HG02678 (cell line): ENCODE results near the gene GIPC3.
A peak's percentile ranks its signal among the peaks of the same experiment; 100 is the strongest.
"Not testable (repeated sequence)": the region's sequence is repeated elsewhere in the genome, so short reads cannot be mapped to it uniquely, and the experiment has no call there.

Source experiments
- ATAC-seq: cut with Tn5 transposase; IDR thresholded peaks from one replicate; pipeline ENCODE4 v1.9.1; 2021; ENCODE audit warnings: mild to moderate bottlenecking, moderate library complexity; ENCODE audit not compliant: unreplicated experiment

Gene GIPC3

DNA sequence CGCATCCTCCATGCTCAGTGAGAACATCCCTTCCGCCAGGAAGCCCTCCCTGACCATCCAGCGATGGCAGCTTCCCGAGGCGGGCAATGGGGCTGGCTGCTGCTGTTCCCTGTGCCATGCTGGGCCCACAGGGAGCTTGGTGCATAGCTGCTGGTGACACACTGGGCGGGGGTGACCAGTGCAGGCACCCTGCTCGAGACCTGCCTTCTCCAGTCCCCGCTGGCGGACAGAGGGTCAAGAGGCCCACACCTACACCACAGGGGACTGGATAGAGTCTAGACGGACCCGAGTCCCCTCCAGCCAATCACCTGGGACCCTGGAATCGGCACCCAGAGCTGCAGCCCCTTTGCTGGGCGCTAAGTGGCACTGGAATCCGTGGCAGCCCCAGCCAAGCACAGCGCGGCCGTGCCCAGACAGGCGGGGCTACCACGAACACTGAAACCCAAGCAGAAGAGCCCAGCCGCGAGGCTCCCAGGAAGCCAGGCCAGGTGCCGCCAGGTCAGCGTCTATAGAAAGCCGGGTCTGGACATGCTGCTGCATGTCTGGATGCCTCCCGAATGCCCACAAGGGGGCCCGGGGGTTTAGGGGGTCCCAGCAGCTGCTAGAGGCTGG, 30.4 kb downstream of the GIPC3 start:
- ATAC-seq, result no peak

DNA sequence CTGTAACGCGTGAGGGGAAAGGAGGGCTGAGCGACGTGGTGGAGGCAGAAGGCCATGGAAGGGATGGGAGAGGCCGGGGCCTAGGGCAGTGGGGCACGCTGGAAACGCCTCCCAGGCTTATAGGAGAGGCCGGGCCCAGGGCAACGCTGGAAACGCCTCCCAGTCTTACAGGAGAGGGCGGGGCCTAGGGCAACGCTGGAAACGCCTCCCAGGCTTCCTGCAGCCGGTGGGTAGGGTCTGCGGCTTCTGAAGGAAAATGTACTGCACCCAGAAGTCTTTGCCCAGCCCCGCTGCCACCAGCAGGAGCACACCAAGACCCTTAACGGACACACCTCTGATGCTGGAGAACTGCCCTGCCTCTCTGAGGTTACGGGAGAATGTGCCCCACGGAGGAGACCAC, 32.2 kb downstream of the GIPC3 start:
- ATAC-seq, result no peak

DNA sequence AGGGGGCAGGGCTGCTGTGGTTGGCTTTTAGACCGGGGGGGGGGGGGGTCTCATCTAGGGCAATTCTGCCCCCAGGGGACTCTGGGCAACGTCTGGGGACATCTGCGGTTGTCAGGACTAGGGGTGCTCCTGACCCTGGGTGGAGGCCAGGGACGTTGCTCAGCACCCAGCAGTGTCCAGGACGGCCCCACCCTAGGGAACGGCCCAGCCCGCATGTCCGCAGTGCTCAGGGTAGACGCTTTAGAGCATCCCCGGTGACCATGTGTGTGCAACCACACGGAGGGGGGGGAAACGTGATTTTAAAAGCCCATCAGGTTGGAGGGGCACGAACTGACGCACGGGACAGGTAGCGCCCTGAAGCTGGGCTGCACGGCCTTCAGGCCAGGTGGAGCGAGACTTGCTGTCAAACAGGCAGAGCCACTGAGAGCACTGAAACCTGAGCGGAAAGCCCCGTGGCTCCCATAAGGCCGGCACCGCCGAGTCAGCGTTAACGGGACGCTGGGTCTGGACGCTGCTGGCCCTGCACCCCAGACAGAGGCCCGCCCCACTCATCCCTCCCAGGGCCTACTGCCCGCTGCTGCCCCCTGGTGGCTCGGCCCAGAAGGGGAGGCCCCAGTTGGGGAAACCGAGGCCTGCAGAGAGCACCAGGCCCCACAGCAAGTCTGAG, 33.0 kb downstream of the GIPC3 start:
- ATAC-seq, result no peak

DNA sequence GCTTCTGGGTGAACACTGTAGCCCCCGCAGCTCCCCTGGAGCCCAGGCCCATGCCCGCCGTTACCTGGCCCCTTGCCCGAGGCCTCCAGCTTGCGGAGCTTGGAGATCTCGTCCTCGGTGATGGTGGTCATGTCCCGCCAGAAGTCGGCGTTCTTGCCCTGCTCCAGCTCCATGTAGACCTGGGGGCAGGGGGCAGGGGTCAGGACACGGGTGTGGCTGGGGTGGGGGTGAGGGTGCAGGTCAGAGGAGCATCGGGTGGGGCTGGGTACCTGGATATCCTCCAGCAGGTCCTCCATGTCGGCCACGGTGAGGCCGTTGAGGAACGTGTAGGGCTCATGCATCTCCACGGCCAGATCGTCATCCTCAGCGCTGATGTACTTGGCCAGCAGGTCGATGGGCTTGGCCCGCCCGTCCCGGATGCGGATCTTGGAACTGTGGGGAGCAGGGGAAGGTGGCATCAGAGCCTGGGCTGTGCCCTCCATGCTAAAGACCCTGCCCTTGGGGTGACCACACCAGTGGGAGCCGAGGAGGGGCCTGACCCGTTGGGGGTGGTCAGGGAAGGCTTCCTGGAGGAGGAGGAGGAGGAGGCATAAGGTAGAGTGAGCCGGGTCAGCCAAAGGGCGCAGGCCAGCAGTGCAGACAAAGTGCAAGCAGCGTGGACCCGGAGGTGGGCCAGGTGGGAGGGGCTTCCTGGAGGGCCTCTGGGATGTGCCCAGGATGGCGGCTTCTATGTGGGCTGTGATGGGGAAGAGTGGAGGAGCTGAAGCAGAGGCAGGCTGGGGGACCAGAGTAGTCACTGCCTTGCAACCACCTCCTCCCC, 33.7 kb downstream of the GIPC3 start:
- no peak for ATAC-seq

DNA sequence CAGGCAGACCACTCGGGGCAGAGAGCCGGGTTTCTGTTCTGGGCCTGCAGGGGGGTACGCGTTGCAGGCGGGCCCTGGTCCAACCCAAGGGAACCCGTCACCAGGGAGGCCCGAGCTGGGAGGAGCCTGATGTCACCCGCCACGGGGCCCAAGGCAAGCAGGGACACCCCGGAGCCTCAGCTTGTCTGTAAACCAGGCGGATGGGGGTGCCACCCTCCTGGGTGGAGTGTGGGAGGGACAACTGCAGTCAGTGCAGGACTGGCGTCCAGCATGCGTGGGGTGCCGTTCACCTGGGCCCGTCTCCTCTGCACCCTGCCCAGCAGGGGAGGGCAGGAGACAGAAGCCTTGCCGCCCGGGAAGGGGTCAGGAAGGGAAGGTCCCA, 34.3 kb downstream of the GIPC3 start:
- ATAC-seq, result no peak

DNA sequence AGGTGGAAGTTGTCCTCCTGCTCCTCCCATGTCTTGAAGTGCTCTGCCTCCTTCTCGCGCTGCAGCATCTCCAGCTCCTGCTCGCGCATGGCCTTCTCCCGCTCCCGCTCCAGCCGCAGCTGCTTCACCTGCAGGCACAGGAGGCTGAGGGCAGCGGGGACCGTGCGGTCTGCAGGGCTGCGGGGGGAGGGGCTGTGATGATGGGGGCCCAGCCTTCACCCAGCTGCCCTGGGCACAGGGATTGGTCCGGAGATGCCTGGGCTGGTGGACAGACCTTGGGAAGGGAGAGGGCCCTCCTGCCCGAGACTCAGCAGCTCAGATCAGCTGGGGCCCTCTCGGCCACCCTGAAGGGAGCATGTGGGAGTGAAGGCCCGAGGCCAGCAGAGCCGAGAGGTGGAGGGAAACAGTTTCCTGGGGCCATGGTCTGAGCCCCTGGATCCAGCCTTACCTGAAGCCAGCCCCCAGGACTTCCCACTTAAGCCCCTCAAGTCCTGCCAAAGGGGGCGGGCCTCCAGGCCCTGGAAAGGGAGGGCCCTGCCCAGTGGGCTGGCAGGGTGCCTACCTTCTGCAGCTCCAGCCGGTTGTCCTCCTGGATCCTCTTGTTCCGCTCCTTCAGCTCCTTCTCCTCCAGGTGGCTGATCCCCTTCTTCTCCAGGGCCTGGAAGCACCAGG, 35.0 kb downstream of the GIPC3 start:
- no peak for ATAC-seq

DNA sequence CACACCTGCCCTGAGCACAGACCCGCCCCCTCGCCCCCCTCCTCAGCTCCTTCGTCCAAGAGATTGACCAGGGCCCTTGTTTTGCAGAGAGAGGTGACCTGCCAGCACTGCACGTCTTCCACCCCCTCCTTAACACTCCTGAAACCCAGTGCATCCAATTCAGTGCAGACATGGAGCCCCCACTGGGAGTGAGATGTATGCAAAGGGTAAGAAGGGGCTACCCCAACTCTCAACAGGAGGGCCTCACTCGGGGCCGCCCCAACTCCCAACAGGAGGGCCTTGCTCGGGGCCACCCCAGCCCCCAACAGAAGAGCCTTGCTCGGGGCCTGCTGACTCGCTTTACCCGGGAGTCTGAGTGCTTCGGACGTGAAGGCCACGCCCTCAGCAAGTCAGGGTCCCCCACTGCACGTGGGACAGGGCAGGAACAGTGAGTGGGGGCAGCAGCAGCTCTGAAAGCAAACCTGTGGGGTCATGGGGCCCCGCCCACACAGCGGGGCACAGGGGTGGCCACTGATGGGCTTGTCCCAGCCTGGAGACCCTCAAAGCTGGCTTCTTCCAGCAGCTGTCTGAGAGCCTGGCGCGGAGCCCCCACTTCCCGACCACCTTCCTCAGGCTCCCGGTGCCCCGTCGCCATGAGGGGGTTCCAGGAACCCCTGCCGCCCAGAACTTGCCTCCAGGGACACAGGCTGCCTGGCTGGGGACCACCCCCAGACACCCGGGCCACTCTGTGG, 35.7 kb downstream of the GIPC3 start:
- ATAC-seq, result no peak

DNA sequence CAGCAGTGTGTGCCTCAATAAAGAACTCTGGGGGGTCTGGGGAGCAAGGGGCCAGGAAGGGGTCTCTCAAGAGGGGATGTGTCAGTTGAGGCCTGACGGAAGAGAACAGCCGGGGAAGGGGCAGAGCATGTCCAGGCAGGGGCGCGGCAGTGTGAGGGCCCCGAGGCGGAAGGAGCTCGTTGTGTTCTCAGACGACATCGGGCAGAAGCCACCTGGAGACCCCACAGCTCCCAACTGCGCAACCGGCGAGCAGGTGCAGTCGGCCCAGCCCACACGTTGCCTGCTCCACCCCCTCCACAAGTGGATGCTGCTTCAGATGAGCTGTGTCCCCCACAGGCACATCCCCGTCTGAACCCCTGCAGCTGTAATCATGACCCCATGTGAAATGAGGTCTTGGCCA, 36.4 kb downstream of the GIPC3 start:
- no peak for ATAC-seq

DNA sequence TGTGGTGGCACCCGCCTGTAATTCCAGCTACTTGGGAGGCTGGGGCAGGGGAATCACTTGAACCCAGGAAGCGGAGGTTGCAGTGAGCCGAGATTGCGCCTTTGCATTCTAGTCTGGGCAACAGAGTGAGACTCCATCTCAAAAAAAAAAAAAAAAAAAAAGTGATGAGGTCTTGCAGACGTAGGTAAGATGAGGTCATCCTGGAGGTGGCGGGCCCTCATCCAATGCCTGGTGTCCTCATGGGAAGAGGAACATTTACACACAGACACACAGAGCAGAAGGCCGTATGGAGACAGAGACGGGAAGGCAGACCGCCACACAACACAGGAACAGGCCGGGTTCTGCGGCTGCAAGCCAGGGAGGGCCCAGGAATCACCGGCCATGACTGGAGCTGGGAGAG, 36.9 kb downstream of the GIPC3 start:
- no peak for ATAC-seq

DNA sequence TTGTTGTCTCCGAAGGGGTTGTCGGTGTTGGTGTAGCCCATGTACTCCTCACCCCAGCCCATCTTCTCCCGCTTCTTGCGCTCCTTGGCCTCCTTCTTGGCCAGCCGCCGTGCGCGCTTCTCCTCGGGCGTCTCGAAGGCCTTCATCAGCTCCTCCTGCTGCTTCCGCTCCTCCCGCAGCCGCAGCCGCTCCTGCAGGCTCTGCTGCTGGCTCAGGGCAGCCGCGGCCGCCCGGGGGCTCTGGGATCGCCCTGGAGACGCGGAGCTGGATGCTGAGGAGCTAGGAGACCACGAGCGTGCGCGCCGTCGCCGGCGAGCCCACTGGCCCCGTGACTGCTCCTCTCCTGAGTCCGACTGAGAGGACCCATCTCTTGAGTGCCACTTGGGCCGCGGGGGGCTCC, 38.4 kb downstream of the GIPC3 start:
- no peak for ATAC-seq

DNA sequence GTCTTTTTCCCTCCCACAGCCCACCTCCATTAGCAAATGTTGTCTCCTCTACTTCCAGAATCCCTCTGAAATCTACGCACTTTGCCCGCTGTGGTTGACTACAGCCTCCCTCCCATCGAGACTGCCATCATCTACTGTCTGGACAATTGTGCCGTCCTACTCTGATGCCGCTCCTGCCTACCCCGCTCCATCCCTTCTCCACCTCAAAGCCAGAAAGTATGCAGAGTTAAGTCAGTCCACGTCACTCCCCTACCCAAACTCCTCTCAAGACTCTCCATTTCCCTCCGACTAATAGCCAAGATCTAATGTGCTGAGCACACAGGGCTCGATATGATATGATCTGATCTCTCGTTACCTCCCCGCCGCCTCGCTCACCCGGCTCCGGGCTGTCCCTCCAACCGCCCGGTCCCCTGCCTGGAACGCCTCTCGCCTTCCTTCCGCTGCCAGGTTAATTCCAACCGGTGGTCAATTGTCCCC, 40.8 kb downstream of the GIPC3 start:
- no peak for ATAC-seq

DNA sequence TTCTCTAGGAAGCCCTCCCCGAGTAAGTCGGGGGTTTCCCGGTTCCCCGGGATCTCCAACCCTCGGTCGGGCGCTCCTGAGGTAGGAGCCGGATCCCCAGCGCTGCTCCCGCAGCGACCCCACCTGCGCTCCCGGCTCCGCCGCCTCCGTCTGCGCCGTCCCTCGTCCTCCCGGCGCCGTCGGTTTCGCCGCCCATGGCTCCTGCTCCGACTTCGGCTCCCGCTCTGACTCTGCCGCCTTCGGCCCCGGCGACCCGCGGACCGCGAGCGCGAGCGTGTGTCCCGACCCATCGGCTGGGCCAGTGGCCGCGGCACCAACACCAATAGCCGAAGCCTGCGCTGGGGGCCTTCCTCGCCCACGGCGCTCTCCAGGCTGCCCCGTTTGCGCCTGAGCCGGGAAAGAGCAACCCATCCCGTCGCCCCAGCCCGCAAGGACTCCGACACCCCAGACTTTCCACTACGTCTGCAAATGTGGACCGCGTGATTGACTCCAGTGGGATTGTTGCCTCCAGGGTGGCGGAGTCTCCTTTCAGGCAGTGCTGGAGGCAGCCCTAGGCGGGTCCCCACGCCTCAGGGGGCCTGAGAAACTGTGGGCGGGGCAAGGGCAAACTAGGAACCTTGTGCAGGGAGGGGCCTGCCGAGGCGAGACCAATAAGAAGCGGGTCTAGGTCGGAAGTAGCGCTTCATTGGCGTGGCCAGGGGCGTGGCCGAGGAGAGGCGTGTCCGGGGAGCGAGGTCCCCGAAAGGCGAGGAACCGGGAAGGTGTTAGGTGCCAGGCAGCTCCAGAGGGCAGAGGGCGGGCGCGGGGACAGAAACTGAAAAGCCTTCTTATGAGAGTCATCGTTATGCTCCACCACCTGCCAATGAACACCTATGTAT, 41.4 kb downstream of the GIPC3 start, which contains the start of gene CACTIN:
Gene CACTIN, minus strand, starts transcription at position 318 of the 878 bp plus-strand sequence. Its CDS starts 28 bp downstream, at position 290.
- peak; percentile 94 for ATAC-seq

DNA sequence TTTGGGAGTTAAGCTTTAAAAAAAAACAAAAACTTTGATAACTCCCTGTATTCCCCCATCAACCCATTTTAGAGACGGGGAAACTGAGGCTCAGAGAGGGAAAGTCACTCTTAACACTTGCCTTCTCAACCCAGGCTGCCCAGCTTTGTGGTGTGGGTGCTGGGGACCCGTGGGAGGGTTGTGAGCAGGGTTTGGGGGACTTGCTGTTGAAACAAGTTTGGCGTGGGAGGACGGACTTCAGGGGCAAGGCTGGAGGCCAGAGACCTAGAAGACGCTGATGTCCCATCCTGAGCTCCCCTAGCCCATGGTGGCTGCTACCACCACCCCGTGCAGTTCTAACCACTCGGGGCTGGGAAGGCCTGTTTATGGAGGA, 42.1 kb downstream of the GIPC3 start:
- no peak for ATAC-seq

DNA sequence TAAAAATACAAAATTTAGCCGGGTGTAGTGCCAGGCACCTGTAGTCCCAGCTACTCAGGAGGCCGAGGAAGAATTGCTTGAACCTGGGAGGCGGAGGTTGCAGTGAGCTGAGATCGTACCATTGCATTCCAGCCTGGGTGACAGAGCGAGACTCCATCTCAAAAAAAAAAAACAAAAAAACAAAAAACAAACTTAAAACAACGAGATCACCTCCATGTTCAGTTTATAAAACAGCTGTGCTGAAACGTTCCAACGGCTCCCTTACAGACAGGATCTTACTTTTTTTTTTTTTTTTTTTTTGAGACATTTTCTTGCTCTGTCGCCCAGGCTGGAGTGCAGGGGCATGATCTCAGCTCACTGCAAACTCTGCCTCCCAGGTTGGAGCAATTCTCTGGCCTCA, 43.5 kb downstream of the GIPC3 start:
- not testable (repeated sequence) for ATAC-seq

DNA sequence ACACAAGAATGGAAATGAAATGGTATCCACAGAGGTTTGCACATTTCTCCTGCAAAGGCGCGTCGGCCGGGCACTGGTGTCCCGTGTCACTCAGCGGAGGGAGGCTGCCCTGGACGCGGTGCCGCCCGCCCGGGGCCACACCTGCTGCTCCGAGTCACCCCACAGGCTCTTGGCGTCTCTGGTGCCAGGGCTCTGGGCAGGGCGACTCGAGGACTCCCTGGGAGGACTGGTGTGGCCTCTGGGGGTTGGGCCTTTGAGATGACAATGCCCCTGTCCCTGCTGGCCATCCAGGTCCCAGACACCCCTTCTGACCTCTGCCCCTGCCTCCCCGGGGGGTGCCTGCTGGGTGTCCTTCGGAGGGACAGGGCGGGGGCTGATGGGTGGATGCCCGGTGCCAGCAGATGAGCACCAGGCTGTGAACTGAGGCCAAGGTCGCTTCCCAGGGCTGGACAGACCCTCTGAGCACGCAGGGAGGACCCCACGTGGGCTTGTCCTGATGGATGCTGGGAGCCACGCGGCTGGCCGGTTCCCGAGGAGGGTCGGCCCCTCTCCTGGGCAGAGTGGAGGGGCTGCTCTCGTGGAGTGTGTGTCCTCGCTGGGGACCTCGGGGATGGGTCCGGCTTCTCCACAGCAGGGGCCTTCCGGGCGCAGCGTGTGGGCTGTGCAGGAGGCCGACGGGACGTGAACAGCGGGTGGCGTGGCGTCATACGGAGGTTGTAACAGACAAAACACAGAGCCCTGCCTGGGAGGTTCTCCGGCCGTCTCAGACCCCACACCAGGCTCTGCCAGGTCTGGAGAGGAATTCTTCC, 46.0 kb downstream of the GIPC3 start:
- no peak for ATAC-seq

DNA sequence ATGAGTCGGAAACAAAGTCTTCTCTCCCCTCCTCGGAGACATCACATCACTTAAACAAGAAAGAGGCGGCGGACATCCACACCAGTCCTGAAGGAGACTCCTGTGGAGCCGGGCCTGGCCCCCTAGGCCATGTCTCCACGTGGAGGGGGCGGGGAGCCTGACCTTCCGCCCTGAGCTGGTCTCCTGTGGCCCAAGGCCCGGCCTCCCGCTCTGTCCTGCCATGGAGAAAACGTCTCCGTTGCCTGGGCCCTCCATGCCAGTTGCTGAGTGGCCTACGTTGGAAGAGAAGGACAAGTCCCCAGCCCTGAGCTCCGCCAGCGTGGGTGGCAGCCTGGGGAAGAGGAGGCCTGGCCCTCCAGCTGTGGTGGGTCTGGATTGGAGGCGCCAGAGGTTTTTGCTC, 46.8 kb downstream of the GIPC3 start:
- no peak for ATAC-seq

DNA sequence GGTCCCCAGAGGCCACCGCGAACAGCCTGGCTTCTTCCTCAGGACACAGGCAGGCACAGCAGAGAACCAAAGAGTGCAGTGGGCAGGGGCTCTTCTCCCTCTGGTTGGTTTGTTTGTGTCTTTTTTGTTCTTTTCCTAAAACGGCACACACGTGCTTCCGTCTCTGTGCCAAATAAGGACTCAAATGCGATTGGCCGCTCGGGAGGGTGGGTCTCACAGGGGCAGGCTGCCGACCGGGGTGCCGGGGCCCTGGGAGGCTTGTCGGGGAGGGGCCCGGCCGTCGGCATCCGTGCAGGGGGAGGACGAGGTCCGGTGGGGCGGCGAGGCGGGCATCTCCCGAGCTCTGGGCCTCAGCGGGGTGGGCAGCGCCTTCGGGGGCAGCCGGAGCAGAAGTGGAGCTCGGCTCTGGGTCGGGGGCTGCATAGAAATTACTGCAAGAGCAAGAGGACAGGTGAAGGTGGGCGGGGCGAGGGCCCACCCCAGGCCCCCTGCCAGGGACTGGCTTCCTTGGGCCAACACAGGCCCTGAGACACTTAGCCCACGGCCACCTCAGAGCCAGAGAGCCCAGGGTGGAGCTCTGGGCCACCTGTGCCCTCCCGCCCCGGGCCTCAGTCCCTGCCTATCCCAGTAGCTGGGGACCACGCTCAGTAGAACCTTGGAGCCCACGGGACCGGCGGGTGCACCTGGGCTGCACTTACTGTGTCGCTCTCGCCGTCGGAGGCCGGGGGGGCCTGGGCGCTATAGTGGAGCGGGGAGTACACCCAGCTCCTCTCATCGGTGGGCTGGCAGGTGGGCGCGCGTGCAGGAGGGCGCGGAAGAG, 47.7 kb downstream of the GIPC3 start:
- no peak for ATAC-seq

DNA sequence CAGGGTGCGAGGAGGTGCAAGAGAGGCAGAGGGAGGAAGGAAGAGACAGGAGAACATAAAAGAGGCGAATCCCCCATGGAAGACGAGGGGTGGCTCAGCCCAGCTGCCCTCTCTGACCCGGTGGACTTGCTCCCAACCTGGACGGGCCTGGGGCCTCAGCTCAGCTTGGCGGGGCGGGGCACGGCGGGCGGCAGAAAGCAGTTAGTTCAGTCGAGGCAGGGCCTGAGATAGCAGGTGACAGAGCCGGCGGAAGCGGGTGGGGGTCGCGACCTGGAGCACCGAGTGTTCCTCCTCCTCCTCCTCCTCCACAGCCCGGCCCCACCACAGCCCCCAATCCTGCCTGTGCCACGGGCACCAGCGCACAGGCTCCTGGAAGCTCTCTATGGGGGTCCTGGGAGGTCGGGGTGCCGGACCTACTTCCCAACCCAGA, 48.3 kb downstream of the GIPC3 start:
- no peak for ATAC-seq
